ENCODE data around the gene CSTPP1. TPM values are rescaled to one million over a fixed set of nuclear protein-coding genes. Genes with fewer than 3 reads are reported as not detected.
A peak's percentile ranks its signal among the peaks of the same experiment; 100 is the strongest.

The CSTPP1 gene
- polyA plus RNA-seq, 1 experiment = 48.7 TPM

DNA sequence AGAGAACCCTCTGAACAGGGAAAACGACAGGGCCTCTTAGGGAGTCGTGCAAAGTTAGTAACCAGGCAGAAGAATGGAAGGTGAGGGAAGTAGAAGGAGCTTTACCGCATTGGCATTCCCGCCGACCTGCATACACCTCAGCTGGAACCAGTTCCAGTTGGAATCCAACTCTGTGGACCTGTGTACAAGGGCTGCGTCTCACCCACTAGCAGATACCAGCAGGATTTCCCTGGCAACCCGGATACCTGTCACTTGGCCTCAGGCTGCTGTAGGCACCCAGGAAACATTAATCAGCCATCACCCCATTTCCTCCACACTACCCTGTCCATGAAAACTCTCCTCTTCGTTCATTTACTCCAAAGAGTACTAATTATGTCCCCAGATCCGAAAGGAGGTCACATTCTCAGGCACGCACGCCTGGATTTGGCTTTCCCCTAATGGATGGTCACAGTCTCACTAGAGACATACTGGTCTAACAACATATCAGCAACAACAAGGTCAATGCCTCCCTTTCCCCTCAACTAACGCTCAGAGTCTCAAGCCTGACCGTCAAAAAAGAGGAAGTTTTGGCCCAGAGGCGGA, 239.3 kb downstream of the CSTPP1 start:
- ChIA-PET CTCF (interaction anchor here (1.1 to 2.7 kb wide), 2 partner anchors 13 to 179 kb away, joined by 4 to 11 read pairs; no protein-coding TSS in a partner anchor), POLR2A (no interaction called here)
- Histone ChIP-seq H3K4me3 (ENCODE audit: low read depth, low read length) (peak overlapping the region; percentile 88), H3K27me3 (ENCODE audit: control insufficient read depth, insufficient read depth, low read length) (no peaks in the 10 kb centered on the region), H3K36me3 (ENCODE audit: control insufficient read depth, insufficient read depth, low read length) (peaks cover 31% of the 10 kb centered on the region)
- TF ChIP-seq, protein P1, sequence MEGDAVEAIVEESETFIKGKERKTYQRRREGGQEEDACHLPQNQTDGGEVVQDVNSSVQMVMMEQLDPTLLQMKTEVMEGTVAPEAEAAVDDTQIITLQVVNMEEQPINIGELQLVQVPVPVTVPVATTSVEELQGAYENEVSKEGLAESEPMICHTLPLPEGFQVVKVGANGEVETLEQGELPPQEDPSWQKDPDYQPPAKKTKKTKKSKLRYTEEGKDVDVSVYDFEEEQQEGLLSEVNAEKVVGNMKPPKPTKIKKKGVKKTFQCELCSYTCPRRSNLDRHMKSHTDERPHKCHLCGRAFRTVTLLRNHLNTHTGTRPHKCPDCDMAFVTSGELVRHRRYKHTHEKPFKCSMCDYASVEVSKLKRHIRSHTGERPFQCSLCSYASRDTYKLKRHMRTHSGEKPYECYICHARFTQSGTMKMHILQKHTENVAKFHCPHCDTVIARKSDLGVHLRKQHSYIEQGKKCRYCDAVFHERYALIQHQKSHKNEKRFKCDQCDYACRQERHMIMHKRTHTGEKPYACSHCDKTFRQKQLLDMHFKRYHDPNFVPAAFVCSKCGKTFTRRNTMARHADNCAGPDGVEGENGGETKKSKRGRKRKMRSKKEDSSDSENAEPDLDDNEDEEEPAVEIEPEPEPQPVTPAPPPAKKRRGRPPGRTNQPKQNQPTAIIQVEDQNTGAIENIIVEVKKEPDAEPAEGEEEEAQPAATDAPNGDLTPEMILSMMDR (IDR thresholded peaks at IDR 0.05; ENCODE audit: insufficient read depth, low read depth, low read length) = no peak
- DNase-seq (ENCODE audit: low read depth) = no peak

DNA sequence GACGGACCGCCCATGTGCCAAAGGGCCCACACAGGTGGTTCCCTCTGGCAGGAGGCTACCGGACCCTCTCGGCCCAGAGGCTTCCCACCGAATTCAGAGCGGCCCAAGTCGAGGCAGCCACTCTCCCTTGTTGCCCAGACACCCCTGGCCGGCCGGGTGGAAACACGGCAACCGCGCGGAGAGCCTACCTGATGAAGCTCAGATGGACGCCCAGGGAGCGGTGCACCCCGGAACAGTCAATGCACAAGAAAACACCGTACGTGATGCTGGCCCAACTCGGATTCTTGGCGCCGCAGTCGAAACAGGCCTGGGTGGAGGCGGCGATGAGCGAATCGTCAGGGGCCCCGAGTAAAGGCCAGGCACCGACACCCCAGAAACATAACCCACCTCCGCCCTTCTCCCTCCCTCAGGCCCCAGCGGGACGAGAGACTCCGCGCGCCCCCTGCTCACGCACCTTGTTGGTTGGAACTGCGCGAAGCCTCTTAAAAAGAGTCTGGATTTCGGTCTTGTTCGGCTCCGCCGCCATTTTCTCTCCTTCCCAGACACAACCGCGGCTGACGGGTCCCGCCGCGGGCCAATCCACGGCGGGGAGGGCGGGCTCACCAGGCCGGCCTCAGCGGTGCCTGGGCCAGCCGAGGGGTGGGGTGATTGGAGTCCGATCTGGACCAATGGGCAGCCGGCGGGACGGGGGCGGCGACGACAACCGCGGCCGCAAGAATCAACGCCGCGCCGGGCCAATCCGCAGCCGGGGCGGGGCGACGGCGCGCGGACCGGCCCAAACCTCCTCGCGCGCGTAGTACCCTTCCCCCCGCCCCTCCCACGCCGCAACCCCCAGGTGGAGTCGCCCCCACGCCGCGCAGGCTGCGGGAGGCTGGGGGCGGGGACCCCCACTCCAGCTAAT, 240.0 kb downstream of the CSTPP1 start, which contains the start of gene ARFGAP2:
TSS of gene ARFGAP2 (minus strand) at position 552 of the 901 bp plus-strand sequence. CDS start at position 526, 26 bp downstream.
- H3K27me3 ChIP-seq (ENCODE audit: control insufficient read depth, insufficient read depth, low read length) = no peaks in the 10 kb centered on the region
- peaks cover 25% of the 10 kb centered on the region for H3K36me3 ChIP-seq (ENCODE audit: control insufficient read depth, insufficient read depth, low read length)
- peak; percentile 76 for DNase-seq (ENCODE audit: low read depth)
- CTCF ChIA-PET = interaction anchor here (0.6 to 5.5 kb wide), 13 partner anchors 14 to 178 kb away, joined by 3 to 55 read pairs (median 4); partner anchors contain the start of genes DDB2 and NR1H3
- TF ChIP-seq, protein P1 (IDR thresholded peaks at IDR 0.05; ENCODE audit: insufficient read depth, low read depth, low read length) = no peak
- POLR2A ChIA-PET = interaction anchor here (0.6 kb wide), 1 partner anchor 81 kb away, joined by 3 read pairs; no protein-coding TSS in a partner anchor
- peak within 1 kb of the TSS; percentile 88 for H3K4me3 ChIP-seq (ENCODE audit: low read depth, low read length)

DNA sequence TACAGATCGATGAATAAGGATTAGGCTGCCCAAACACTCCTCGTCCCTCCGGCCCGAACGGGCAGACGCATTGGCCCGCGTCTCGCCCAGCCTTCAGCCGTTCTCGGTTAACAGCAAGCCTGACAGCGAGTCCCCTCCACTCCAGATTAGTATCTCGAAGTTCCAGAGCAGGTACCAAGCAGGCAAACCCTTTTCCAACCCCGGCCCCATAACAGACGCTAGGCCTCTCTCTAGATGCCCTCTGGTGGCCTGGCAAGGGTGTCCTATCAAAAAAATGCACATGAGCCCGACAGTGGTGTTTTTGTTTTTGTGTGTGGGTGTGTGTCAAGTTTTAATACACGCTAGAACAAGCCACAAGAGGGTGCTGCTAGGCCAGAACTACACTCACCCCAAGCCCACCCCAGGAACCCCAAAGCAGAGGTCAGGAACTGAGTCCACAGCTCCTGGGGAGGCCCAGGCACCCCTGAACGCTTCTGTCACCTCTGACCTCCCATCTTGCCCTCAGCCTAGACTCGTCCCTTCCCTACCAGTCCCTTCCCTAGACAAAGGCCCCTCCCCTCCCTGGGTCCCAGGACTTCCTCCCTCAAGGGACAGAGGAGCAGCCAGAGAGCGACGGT, 240.8 kb downstream of the CSTPP1 start:
- TF ChIP-seq, protein P1 (IDR thresholded peaks at IDR 0.05; ENCODE audit: insufficient read depth, low read depth, low read length) = peak; percentile 73
- no peak for DNase-seq (ENCODE audit: low read depth)
- Histone ChIP-seq H3K4me3 (ENCODE audit: low read depth, low read length) (peak overlapping the region; percentile 63), H3K36me3 (ENCODE audit: control insufficient read depth, insufficient read depth, low read length) (peaks cover 24% of the 10 kb centered on the region), H3K27me3 (ENCODE audit: control insufficient read depth, insufficient read depth, low read length) (no peaks in the 10 kb centered on the region)
- ChIA-PET POLR2A (interaction anchor here (0.6 kb wide), 1 partner anchor 80 kb away, joined by 3 read pairs; no protein-coding TSS in a partner anchor), CTCF (interaction anchor here (0.6 to 5.5 kb wide), 21 partner anchors 8 to 257 kb away, joined by 3 to 55 read pairs (median 6); partner anchors contain the start of genes ACP2, DDB2 and NR1H3)

DNA sequence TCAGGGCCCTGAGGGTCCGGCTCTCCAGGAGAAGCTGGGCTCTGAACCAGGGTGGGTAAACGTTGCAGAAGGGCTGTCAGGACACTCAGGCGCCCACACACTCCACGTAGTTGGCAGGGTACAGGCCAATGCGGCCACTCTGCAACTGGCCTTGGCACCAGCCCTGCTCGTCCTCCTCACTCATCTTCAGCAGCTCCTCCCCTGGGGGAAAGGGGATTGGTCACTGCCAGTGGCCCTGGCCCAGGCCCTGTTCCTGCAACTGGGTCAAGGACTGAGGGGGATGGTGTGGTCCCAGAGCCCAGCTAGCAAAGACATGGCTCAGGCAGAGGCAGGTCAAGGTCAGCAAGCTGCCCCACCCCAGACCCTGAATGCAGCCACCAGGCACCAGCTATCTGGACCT, 241.3 kb downstream of the CSTPP1 start:
- POLR2A ChIA-PET = no interaction called here
- no peak for DNase-seq (ENCODE audit: low read depth)
- TF ChIP-seq, protein P1 (IDR thresholded peaks at IDR 0.05; ENCODE audit: insufficient read depth, low read depth, low read length) = no peak
- Histone ChIP-seq H3K27me3 (ENCODE audit: control insufficient read depth, insufficient read depth, low read length) (no peaks in the 10 kb centered on the region), H3K4me3 (ENCODE audit: low read depth, low read length) (no peak overlapping the region), H3K36me3 (ENCODE audit: control insufficient read depth, insufficient read depth, low read length) (peaks cover 19% of the 10 kb centered on the region)
- CTCF ChIA-PET = interaction anchor here (0.8 to 5.5 kb wide), 20 partner anchors 8 to 258 kb away, joined by 3 to 55 read pairs (median 5); partner anchors contain the start of genes ACP2, DDB2 and NR1H3
